ENCODE data around the gene OTOGL.

DNA sequence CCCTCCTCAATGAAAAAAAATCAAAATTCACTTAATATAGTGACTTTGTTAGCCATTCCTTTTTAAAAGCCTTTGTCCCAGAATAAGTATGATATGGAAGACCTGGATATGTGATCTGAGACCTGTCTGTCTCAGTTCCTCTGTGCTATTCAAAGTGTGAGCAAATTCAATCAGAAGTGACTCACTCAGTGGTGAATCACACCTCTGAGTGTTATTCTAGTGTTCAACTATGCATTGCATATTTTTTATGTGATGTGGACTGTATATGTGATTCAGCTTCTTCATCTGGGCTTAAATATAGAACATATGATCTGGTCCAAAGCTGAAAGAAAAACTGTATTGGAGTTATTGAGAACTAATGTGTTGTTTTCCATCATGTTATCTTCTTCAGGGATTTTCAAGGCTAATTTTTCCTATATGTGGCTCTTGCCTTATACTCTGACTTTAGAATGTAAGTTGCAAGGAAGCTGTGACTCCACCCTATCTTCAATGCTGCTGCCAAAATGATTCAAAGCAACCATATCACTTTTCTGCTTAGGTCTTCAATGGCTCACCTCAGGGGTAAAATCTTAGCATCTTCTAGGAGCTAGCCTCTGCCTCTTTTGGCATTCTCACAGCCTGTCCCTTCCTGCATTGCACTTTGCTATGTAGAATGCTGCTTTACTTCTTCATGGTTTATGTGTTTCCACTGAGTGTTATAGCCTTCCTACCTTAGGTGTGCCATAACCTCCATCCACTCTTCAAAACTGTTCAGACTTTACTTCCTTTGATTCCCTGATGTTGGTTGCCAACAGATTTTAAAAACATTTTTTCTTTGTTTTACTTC, 169.8 kb downstream of the OTOGL start:
- TF ChIP-seq CTCF (IDR thresholded peaks at IDR 0.05 in 4 of 5, conservative IDR thresholded peaks at IDR 0.05 in 1 of 5) (no peak), POLR2A (IDR thresholded peaks at IDR 0.05) (no peak)
